Muscle of leg (tissue), 11 donors: ENCODE data around the gene ZDHHC7. TPM values are rescaled to one million over a fixed set of nuclear protein-coding genes. Genes with fewer than 3 reads are reported as not detected.

ENCODE experiments used
- DNase-seq: peaks from one replicate; pipeline ENCODE4 v3.0.0; 2013
- H3K27ac ChIP-seq: one replicate; pipeline ENCODE4 v1.5.1; 2013; ENCODE audit warnings: mild to moderate bottlenecking, low read length, control low read depth
- H3K27me3 ChIP-seq: one replicate; pipeline ENCODE4 v1.6.1; 2013; ENCODE audit warnings: low read length; ENCODE audit not compliant: control insufficient read depth, insufficient read depth
- H3K36me3 ChIP-seq: one replicate; pipeline ENCODE4 v1.6.1; 2013; ENCODE audit warnings: low read length; ENCODE audit not compliant: control insufficient read depth, insufficient read depth
- H3K4me1 ChIP-seq: one replicate; pipeline ENCODE4 v1.6.1; 2013; ENCODE audit warnings: low read length; ENCODE audit not compliant: control insufficient read depth, insufficient read depth
- H3K4me3 ChIP-seq: one replicate; pipeline ENCODE4 v1.5.1; 2013; ENCODE audit warnings: low read length, control low read depth
- H3K9me3 ChIP-seq: replicated peaks from 2 replicates; pipeline ENCODE4 v1.6.1; 2013; ENCODE audit warnings: low read depth, low read length; ENCODE audit not compliant: control insufficient read depth
- WGBS: methylation state at CpG from one replicate; pipeline ENCODE4 v1.1.5; 2013; ENCODE audit warnings: missing lambda C conversion rate; ENCODE audit not compliant: insufficient coverage; 5-methylcytosine and 5-hydroxymethylcytosine counted together
- polyA plus RNA-seq, 8 donors: library from polyadenylated mRNA; unstranded; fragments of 120-200 nt; gene quantifications; one replicate each; pipeline versions ENCODE4 v1.2.1 to v1.2.3, GENCODE V29; 2013; ENCODE audit warnings: inconsistent platforms in 1 of 8, low replicate concordance in 1 of 8; ENCODE audit not compliant: insufficient read length in 8 of 8, insufficient read depth in 1 of 8
- total RNA-seq: library from RNA; stranded (reverse); fragments of 120-200 nt; gene quantifications from one replicate; pipeline ENCODE4 v1.2.4, GENCODE V29; 2013

The ZDHHC7 gene
- total and polyA plus RNA-seq, 9 donors = 28.7 to 44.7 (median 36.2) TPM

DNA sequence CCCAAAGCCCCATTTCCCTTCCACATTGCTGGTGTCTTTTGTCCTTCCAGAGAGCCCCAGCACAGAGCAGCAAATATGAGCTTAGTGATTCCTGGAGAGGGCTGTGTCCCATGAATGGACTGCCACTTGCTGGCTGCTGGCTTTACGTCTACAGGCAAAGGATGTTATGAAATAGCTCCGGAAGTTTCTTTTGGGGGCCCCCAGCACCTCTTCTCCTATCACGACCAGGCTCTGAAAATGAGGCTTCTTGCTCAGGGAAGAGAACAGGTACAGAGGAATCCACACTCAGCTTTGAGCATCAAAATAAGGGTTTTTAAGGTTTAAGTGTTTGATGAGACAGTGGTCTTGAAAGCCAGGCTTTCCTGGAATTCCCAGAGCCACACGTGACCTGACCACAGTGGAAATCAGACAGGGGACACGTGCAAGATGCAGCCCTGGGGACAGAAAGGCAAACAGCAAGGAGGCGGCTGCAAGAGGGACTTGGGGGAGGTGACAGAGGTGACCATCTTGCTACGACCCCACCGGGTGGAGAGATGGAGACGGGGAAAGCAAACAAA, 58.1 kb downstream of the ZDHHC7 start:
- Histone ChIP-seq H3K36me3 (no peaks in the 10 kb centered on the region), H3K9me3 (no peaks in the 10 kb centered on the region), H3K27ac (no peak overlapping the region), H3K4me1 (peaks cover 14% of the 10 kb centered on the region), H3K27me3 (peaks cover 12% of the 10 kb centered on the region), H3K4me3 (no peak overlapping the region)
- DNase-seq = no peak
- WGBS = 47% methylated on average over 2 of the region's 9 CpGs

DNA sequence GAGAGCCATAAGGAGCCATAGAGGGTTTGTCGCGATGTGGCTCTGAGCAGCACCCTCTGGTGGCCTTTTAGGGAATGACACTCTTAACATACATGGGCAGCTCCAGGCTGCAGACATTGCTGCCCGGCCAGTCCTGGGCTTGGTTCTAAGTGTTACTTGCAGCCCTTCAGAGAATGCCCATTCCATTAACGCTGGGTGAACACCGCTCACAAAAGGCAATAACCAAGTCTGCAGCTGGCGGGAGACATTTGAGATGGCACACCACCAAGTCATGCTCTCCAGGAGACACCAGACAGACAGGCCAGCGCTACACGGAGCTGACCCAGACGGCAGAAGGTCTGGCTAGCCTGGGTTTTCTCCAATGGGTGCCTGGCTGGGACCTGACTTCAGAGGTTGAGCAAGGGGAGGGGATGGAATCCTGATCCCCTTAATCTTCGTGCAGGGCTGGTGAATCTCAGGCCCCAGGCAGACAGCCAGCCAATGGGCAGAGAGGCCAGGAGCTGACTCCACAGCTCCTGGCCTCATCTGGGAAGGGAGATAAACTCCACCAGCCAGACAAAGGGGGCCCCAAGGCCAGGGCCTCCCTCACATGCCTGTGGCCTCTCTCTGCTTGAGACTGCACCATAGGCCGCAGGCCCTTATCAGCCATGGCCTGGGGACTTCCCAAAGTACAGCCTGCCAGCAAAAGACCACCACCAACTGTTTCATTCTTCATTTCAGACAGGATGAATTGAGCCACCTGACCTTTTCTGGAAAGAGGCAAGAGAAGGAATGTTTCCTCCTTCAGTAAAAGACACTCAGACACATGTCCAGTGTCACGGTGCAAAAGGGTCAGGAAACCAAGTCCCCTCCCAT, 58.8 kb downstream of the ZDHHC7 start:
- DNase-seq = peak; percentile 88
- H3K36me3 ChIP-seq = no peaks in the 10 kb centered on the region
- 35% methylated on average over 10 of the region's 12 CpGs for WGBS
- no peak overlapping the region for H3K4me3 ChIP-seq
- H3K9me3 ChIP-seq = no peaks in the 10 kb centered on the region
- peaks cover 14% of the 10 kb centered on the region for H3K4me1 ChIP-seq
- no peak overlapping the region for H3K27ac ChIP-seq
- peaks cover 12% of the 10 kb centered on the region for H3K27me3 ChIP-seq

DNA sequence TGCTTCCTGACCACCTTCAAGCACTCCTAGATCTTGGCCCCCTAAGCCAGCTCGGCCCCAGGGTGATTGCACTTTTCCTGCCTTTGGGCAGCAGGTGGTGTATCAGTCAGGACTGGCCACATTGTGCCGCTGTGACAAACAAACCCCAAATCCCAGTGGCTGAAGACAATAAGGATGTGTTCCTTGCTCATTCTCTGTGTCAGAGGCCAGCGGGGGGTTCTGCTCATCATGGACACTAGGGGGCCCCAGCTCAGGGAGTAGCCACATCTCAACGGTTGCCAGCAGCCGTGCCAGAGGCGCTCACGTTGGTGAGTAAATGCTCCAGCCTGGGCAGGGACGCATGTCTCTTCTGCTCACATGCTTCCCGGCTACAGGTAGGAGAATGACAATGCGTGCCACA, 60.4 kb downstream of the ZDHHC7 start:
- Histone ChIP-seq H3K4me1 (peaks cover 14% of the 10 kb centered on the region), H3K9me3 (no peaks in the 10 kb centered on the region), H3K27ac (no peak overlapping the region), H3K4me3 (no peak overlapping the region), H3K27me3 (peaks cover 8% of the 10 kb centered on the region), H3K36me3 (no peaks in the 10 kb centered on the region)
- 91% methylated on average over 9 of the region's 10 CpGs for WGBS
- DNase-seq = no peak

DNA sequence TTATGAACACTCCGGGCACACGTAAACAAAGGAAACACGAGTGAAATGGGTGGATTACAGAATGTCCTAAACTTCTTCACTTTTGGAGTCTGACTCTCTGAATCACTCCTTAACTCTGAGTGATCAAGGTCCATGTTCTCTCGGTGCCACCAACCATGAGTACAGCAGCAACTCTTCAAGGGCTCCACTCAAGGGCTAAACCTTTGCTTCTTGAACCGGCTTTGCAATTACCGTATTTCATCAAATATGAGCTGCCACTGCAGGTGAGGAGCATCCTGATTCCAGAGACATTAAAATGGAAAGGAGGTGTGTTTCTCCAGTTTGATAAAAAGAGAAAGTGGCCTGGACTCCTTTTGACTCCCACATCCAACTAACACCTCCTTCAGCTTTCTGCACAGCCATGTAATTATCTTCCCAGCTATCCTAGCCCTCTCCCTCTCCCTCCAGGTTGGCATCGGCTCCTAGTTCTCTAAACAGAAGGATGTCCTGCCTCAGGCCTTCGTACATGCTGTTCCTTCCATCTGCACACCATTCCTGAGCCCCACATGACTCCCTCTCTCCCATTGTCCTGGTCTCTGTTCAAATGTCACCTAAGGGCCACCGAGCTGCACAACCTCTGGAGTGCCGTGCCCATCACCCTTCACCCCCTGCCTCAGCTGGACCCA, 61.4 kb downstream of the ZDHHC7 start:
- H3K27ac ChIP-seq = no peak overlapping the region
- H3K36me3 ChIP-seq = no peaks in the 10 kb centered on the region
- H3K27me3 ChIP-seq = peaks cover 7% of the 10 kb centered on the region
- H3K9me3 ChIP-seq = no peaks in the 10 kb centered on the region
- no peak for DNase-seq
- WGBS = 55% methylated on average over 6 of the region's 10 CpGs
- peaks cover 14% of the 10 kb centered on the region for H3K4me1 ChIP-seq
- no peak overlapping the region for H3K4me3 ChIP-seq

DNA sequence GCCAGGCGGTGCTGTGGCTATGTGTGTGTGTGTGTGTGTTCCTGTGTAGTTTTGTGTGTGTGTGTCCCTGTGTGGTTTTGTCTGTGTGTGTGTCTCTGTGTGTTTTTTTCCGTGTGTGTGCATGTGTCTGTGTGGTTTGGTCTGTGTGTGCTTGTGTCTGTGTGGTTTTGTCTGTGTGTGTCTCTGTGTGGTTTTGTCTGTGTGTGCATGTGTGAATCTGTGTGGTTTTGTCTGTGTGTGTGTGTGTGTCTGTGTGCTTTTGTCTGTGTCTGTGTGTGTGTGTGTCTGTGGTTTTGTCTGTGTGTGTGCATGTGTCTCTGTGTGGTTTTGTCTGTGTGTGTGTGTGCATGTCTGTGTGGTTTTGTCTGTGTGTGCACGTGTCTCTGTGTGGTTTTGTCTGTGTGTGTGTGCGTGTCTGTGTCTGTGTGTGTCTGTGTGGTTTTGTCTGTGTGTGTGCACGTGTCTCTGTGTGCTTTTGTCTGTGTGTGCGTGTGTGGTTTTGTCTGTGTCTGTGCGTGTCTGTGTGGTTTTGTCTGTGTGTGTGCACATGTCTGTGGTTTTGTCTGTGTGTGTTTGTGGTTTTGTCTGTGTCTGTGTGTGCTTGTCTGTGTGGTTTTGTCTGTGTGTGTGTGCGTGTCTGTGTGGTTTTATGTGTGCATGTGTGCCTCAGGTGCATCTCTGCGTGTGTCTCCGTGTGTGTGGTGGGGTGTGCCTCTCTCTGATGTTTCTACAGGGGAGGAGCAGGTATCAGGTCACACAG, 62.3 kb downstream of the ZDHHC7 start:
- H3K4me1 ChIP-seq = peaks cover 14% of the 10 kb centered on the region
- H3K27me3 ChIP-seq = peaks cover 3% of the 10 kb centered on the region
- H3K27ac ChIP-seq = no peak overlapping the region
- H3K36me3 ChIP-seq = no peaks in the 10 kb centered on the region
- no peak overlapping the region for H3K4me3 ChIP-seq
- WGBS = 81% methylated on average over 8 of the region's 10 CpGs
- DNase-seq = no peak
- no peaks in the 10 kb centered on the region for H3K9me3 ChIP-seq

DNA sequence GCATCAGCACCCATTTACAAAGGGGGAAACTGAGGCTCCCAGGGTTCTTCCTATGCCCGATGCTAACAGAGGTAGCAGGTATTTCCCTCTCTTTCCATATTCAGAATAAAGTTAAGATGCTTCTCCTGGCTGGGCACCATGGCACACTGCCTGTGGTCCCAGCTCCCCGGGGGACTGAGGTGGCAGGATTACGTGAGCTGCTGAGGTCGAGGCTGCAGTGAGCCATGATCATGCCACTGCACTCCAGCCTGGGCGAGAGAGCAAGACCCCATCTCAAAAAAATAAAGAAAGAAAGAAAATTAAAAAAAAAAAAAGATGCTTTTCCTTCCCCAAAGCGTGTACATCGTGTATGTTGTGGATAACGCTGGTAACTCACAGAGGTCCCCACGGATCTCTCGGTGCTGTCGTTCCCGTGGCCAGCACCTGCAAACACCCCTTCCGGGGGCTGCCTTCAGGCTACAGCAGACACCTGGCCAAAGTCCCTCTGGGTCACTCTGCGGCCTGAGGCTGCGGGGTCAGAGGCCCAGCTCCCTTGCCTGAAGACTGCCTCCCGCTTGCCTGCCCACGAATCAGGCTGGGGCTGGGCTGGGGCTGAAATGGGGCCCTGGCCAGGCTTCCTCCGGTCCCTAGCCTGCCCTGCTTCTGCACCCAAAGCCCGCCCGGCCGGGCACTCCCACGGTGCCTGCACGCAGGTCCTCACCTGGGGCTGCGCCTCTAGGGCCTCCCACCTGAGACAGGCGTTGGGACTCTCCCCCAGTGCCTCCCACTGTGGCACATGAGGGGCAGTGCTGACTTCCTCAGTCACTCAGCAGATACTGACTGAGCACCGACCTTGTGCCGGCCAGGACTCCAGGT, 63.1 kb downstream of the ZDHHC7 start:
- 68% methylated on average over 18 of the region's 27 CpGs for WGBS
- peaks cover 10% of the 10 kb centered on the region for H3K4me1 ChIP-seq
- H3K9me3 ChIP-seq = no peaks in the 10 kb centered on the region
- DNase-seq = no peak
- H3K27me3 ChIP-seq = peaks cover 3% of the 10 kb centered on the region
- no peak overlapping the region for H3K27ac ChIP-seq
- no peaks in the 10 kb centered on the region for H3K36me3 ChIP-seq
- no peak overlapping the region for H3K4me3 ChIP-seq

DNA sequence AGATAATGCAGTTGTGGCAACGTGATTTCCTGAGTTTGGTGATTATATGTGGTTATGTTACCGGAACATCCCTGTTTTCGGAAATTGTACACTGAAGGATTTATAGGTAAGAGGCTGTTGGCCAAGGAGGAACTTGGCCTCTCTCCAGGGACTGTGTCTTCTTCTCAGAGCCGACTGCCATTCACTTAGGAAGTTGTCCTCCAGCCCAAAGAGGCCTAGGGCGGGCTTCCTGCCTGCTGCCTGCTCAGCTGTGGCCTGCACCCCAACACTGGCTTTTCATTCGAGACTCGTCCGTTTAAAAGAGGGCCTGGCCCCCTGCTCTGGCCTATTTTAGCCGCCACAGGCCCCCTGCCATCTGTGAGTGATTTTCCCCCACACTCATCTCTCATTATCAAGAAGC, 64.3 kb downstream of the ZDHHC7 start:
- H3K4me1 ChIP-seq = no peaks in the 10 kb centered on the region
- H3K4me3 ChIP-seq = no peak overlapping the region
- peaks cover 5% of the 10 kb centered on the region for H3K27me3 ChIP-seq
- H3K27ac ChIP-seq = no peak overlapping the region
- H3K36me3 ChIP-seq = no peaks in the 10 kb centered on the region
- H3K9me3 ChIP-seq = peaks cover 2% of the 10 kb centered on the region
- 40% methylated on average over 9 of the region's 9 CpGs for WGBS
- peak; percentile 49 for DNase-seq

DNA sequence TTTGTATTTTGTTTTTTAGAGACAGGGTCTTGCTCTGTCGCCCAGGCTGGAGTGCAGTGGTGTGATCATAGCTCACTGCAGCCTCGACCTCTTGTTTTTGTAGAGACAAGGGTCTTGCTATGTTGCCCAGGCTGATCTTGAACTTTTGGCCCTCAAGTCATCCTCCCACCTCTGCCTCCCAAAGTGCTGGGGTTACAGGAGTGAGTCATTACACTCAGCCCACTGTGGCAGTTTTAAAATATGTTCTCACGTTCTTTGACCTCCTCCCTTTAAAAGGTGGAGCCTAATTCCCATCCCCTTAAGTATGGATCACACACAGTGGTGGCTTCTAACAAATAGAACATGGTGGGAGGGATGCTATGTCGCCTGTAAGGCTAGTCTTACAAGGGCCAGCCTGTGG, 67.7 kb downstream of the ZDHHC7 start:
- peaks cover 2% of the 10 kb centered on the region for H3K9me3 ChIP-seq
- H3K4me3 ChIP-seq = no peak overlapping the region
- H3K27ac ChIP-seq = no peak overlapping the region
- H3K27me3 ChIP-seq = peaks cover 9% of the 10 kb centered on the region
- DNase-seq = no peak
- WGBS = 100% methylated on average over 1 of the region's 4 CpGs
- H3K36me3 ChIP-seq = no peaks in the 10 kb centered on the region
- H3K4me1 ChIP-seq = peaks cover 13% of the 10 kb centered on the region

DNA sequence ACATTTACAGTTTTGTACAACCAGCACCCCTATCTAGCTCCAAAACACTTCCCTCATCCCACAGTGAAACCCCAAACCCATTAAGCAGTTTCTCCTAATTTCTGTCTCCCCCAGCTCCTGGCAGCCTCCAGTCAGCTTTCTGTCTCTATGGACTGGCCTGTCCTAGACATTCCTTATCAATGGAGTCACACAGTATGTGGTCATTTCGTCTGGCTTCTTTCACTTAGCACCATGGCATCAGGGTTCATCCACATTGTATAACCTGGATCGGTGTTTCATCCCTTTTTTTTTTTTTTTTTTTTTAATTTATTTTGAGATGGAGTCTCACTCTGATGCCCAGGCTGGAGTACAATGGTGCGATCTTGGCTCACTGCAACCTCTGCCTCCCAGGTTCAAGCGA, 68.5 kb downstream of the ZDHHC7 start:
- Histone ChIP-seq H3K4me1 (peaks cover 14% of the 10 kb centered on the region), H3K4me3 (no peak overlapping the region), H3K27ac (no peak overlapping the region), H3K36me3 (no peaks in the 10 kb centered on the region), H3K27me3 (peaks cover 9% of the 10 kb centered on the region), H3K9me3 (peaks cover 2% of the 10 kb centered on the region)
- WGBS = no CpG with 5 or more reads among the region's 4 CpGs
- no peak for DNase-seq
